Neutrophil (primary cell): ENCODE results near the gene SOX8.

Experiments
- H3K27ac ChIP-seq: fragments of 200-600 bp; sonication (generic); 2 replicates; pipeline ENCODE4 v1.5.1; 2016; ENCODE audit warnings: mild to moderate bottlenecking, moderate library complexity
- H3K27me3 ChIP-seq: fragments of 200-600 bp; sonication (generic); 2 replicates; pipeline ENCODE4 v1.6.0; 2016; ENCODE audit warnings: mild to moderate bottlenecking
- H3K36me3 ChIP-seq: fragments of 200-600 bp; sonication (generic); 2 replicates; pipeline ENCODE4 v1.5.1; 2017
- H3K4me1 ChIP-seq, 2 experiments: fragments of 200-600 bp in 1 of 2; sonication (generic) in 1 of 2; 1 replicate in 1 of 2; 2 replicates in 1 of 2; pipeline versions ENCODE4 v1.5.1 to v1.6.1; 2013 to 2016; ENCODE audit warnings: low read depth in 1 of 2, low read length in 1 of 2, mild to moderate bottlenecking in 1 of 2, moderate library complexity in 1 of 2; ENCODE audit not compliant: control insufficient read depth in 1 of 2, insufficient read depth in 1 of 2
- H3K4me3 ChIP-seq, 2 experiments: fragments of 200-600 bp in 1 of 2; sonication (generic) in 1 of 2; 1 replicate in 1 of 2; 2 replicates in 1 of 2; pipeline ENCODE4 v1.5.1; 2013 to 2016; ENCODE audit warnings: low read depth in 1 of 2, low read length in 1 of 2, mild to moderate bottlenecking in 1 of 2, moderate library complexity in 1 of 2
- H3K9me3 ChIP-seq: fragments of 200-600 bp; sonication (generic); 2 replicates; pipeline ENCODE4 v1.5.1; 2016
- TF ChIP-seq, protein P1 (sequence below): fragments of 200-600 bp; sonication (generic); IDR thresholded peaks from 2 replicates; pipeline ENCODE4 v1.5.1; 2016; ENCODE audit warnings: antibody characterized with exemption

SOX8 gene

DNA sequence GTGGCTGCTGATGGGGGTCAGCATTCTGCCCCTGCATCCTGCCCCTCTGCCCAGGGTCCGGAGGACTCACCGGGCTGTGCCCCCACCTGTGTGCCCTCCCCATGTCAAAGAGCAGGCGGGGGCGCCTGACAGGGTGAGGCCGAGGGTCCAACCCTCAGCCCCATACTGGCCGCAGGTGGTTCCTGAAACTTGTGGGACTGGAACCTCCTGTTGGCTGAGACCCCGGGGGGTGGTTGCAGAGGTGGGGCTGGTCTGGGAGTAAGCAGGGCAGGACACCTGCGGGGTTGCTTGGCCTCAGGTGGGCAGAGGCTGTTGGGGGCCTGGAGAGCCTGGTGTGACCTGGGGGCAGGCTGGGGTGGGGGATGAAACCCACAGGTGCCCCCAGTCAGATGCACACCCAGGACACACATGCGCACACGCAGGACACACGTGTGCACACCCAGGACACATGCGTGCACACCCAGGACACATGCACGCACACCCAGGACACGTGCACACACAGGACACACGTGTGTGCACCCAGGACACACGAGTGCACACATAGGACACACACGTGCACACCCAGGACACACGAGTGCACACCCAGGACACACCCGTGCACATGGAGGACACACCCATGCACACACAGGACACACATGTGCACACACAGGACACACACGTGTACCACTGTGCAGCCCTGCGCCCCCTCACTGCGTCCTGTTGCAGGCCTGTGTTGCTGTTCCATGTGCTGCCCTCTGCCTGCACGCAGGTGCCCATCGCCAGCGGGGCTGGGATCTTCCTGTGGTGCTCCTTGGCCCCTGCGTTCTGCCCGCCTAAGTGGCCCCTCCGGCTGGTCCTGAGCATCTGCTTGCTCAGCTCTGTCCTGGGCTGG lies 31.4 kb downstream of the SOX8 start:
- Histone ChIP-seq H3K4me1 (no peaks in the 10 kb centered on the region), H3K27me3 (peaks cover 26% of the 10 kb centered on the region), H3K36me3 (no peaks in the 10 kb centered on the region), H3K9me3 (no peaks in the 10 kb centered on the region), H3K4me3 (no peak overlapping the region), H3K27ac (no peak overlapping the region)
- TF ChIP-seq, protein P1, sequence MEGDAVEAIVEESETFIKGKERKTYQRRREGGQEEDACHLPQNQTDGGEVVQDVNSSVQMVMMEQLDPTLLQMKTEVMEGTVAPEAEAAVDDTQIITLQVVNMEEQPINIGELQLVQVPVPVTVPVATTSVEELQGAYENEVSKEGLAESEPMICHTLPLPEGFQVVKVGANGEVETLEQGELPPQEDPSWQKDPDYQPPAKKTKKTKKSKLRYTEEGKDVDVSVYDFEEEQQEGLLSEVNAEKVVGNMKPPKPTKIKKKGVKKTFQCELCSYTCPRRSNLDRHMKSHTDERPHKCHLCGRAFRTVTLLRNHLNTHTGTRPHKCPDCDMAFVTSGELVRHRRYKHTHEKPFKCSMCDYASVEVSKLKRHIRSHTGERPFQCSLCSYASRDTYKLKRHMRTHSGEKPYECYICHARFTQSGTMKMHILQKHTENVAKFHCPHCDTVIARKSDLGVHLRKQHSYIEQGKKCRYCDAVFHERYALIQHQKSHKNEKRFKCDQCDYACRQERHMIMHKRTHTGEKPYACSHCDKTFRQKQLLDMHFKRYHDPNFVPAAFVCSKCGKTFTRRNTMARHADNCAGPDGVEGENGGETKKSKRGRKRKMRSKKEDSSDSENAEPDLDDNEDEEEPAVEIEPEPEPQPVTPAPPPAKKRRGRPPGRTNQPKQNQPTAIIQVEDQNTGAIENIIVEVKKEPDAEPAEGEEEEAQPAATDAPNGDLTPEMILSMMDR = no peak

DNA sequence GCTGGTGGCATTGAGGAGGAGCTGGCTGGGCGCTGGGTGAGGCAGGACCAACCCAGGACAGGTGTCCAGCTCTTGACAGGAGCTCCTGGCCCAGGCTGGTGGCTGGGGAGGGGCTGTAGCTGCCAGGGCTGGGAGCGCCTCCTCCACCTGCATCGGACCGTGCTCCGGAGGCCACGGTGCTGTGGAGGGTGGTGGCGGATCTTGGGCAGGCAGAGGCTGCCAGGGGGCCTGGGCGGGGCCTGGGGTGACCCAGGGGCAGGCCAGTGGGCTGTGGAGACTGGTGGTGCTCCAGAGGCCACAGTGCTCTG lies 32.0 kb downstream of the SOX8 start:
- Histone ChIP-seq H3K4me3 (no peak overlapping the region), H3K27me3 (peaks cover 26% of the 10 kb centered on the region), H3K27ac (no peak overlapping the region), H3K9me3 (no peaks in the 10 kb centered on the region), H3K4me1 (no peaks in the 10 kb centered on the region), H3K36me3 (no peaks in the 10 kb centered on the region)
- TF ChIP-seq, protein P1 = no peak

DNA sequence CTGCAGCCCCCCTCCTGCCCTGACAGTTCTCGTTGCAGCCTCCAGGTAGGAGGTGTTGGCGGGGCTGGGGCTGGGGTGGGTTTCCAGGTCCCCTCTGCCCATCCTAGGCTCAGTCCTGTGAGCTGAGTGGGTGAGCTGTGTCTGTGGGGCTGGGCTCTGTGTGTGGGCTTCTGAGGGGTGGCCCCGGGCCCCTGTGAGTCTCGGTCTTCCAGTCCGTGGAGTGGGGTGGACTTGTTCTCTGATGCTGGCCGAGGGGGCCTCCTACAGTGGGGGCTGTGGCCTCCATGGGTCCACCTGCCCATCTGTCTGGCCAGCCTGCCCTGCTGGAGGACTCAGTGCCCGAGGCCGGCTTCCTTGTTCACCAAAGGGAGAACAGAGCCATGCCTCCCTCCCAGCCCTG lies 32.7 kb downstream of the SOX8 start:
- no peaks in the 10 kb centered on the region for H3K9me3 ChIP-seq
- H3K4me3 ChIP-seq = no peak overlapping the region
- peaks cover 21% of the 10 kb centered on the region for H3K27me3 ChIP-seq
- no peaks in the 10 kb centered on the region for H3K4me1 ChIP-seq
- H3K36me3 ChIP-seq = no peaks in the 10 kb centered on the region
- H3K27ac ChIP-seq = no peak overlapping the region
- TF ChIP-seq, protein P1 = no peak

DNA sequence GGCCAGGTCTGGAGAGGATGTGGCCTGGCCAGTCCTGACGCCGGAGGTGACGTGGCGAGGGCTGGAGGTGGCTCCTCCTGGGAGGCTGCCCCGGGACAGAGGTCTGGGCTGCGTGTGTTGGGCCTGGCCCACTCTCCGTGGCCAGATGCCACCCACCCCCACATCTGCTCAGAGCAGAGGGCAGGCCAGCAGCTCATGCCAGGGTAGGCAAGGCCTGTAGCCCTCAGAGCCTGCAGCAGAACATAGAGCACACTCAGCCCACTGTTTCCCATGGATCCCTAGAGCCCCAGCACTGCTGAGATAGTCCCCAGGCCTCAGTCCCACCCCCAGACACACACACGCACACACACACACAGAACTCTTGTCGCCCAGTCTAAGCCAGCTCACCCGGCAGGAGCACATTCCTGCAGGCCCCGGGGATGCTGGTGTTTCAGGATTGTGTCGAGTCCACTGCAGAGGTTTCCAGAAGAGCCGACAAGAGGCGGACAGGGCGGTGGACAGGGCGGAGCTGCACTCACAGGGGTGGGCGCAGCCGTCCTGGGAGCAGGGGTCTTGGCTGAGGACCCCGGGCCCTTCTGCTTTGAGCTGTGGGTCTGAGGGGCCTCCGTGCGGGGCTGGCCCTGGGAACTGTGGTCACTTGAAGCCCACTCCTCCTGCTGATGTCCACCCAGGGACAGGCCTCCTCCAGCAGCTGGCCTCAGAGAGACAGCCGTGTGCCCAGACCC lies 33.4 kb downstream of the SOX8 start:
- H3K27ac ChIP-seq = no peak overlapping the region

DNA sequence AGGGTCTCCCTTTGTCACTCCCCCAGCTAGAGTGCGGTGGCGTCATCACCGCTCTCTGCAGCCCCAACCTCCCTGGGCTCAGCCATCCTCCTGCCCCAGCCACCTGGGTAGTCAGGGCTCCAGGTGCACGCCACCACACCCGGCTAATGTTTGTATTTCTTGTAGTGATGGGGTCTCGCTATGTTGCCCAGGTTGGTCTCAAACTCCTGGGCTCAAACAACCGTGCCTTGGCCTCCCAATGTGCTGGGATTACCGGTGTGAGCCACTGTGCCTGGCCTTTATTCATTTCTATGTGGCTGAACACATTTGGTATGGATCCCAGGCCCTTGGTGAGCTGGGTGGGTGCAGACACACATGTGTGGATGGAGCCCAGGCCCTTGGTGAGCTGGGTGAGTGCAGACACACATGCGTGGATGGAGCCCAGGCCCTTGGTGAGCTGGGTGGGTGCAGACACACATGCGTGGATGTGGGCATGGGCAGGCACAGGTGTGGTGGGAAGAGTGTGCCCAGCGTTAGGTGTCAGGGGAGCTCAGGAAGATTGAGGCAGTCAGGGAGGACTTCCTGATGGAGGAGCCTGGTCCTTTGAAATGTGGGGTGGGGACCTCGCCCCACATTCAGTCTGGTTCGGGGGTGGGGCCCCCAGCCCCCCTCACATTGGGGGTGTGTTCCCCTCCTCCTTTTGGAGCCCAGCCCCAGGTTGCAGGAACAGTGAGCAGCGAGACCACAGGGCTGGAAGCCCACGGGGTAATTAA lies 37.1 kb downstream of the SOX8 start:
- Histone ChIP-seq H3K27me3 (no peaks in the 10 kb centered on the region), H3K4me1 (no peaks in the 10 kb centered on the region), H3K4me3 (no peak overlapping the region), H3K27ac (no peak overlapping the region), H3K9me3 (no peaks in the 10 kb centered on the region), H3K36me3 (no peaks in the 10 kb centered on the region)
- TF ChIP-seq, protein P1 = no peak

More for the DNA sequence above, 33.4 kb downstream of the SOX8 start:
- Histone ChIP-seq H3K36me3 (no peaks in the 10 kb centered on the region), H3K4me1 (no peaks in the 10 kb centered on the region), H3K9me3 (no peaks in the 10 kb centered on the region), H3K27me3 (peaks cover 14% of the 10 kb centered on the region), H3K4me3 (no peak overlapping the region)
- TF ChIP-seq, protein P1 = no peak
